HG03575 (cell line): ENCODE data around the gene CRLF1.

Experiments used
- ATAC-seq: cut with Tn5 transposase; IDR thresholded peaks from one replicate; pipeline ENCODE4 v1.9.1; 2021; ENCODE audit not compliant: unreplicated experiment, insufficient number of reproducible peaks, low FRiP score; ENCODE audit errors: extremely low read depth

Gene CRLF1

GRCh38 chr19:18637673-18638630 is 31.4 kb upstream of the CRLF1 start:
- no peak for ATAC-seq

GRCh38 chr19:18636969-18637629 is 30.5 kb upstream of the CRLF1 start, which contains the start of gene KLHL26:
KLHL26 (plus strand) TSS chr19:18637028; CDS start chr19:18637055, 27 bp downstream.
- no peak for ATAC-seq

DNA sequence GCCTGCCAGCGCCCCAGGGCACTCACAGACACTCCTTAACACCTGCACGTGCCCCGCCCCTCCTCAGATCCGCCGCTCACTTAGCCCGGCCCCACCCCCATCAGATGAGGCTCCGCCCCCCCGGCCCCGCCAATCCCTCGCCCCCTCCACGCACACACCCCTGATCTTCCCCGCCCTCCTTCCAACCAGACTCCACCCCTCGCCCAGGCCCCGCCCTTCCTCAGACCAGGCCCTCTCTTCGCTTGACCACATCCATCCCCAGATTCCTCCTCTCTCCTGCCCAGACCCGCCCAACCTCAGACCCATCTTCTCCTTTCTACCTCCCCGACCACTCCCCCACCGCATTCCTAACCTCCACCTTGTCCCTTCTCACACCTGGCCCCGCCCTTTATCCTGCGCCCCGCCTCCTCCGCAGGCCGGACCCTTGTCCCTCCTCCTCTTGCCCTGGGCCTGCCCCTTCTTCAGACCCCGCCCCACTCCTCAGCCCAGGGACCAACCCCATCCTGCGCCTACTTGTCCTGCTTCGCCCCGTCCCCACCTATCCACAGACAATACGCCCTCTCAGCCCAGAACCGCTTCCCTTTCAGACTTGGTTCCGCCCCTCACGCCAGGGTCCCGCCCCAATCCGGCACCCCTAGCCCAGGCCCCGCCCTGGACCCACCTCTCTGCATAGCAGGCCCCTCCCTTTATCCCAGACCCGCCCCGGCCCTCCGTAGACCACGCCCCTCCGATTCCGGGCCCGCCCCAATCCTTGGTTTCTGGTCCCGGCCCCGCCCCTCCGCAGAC is 29.8 kb upstream of the CRLF1 start:
- peak; percentile 54 for ATAC-seq

- no peak for ATAC-seq
These were observed 29.2 kb upstream of the CRLF1 start for GRCh38 chr19:18635831-18636182.

GRCh38 chr19:18634612-18635297 is 28.2 kb upstream of the CRLF1 start:
- ATAC-seq: no peak

DNA sequence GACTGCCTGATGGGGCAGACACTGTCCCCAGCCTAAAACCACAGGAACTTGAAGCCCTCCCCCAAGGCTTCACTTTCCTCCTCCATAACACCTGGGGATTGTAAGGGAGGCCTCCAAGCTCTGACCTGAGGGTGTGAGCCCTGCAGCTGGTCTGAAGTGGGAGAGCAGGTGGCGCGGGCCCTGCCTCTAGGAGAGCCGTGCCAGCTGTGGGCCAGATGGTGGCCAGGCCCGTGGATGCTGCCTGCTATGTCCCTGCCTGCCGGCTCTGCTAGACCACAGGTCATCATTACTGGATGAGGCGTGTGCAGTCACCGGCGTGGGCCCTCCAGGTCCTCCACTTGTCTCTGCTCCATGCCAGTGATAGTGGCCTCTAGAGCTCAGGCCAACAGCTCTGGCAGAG is 26.7 kb upstream of the CRLF1 start:
- ATAC-seq: no peak

DNA sequence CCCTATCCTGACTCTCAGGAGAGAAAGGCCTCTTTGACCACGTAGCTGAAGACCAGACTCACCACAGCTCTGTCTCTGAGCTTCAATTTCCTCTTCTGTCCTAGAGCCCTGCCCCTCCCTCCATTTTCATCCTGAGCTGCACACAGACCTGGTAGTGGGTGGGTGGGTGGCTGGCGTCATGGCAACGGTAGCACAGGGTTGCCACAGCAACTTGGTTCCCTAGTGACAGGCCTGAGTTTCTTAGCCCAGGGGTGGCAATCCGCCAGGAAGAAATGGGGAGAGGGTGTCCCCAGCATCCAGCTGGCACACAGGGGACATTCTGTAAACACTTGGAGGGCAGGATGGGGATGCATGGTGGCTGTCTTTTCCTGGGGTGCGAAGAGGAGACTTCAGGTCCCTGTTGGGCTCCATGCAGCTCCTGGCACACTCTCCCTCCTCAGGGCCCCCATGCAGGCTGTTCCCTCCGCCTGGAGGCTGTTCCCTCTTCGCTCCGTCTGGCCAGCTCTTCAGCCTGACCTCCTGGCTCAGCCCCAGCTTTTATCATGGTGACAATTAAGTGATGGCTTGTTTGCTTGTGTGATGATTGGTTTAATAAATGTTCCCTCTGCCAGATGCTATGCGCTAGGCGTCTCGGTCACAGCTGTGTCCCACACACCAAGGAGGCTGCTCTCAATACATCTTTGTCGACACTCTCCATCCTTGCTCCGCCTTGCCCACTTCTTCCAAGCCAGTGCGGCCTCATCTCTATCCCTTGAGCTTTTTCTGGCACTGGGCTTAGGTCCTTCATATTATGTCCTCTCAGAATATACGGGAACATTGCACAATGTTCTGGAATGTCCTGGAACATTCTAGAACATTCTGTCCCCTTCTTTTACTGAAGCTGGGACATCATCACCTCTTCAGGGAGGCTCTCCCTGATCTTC is 22.8 kb upstream of the CRLF1 start:
- no peak for ATAC-seq

GRCh38 chr19:18626906-18627305 is 20.3 kb upstream of the CRLF1 start:
- ATAC-seq: no peak

DNA sequence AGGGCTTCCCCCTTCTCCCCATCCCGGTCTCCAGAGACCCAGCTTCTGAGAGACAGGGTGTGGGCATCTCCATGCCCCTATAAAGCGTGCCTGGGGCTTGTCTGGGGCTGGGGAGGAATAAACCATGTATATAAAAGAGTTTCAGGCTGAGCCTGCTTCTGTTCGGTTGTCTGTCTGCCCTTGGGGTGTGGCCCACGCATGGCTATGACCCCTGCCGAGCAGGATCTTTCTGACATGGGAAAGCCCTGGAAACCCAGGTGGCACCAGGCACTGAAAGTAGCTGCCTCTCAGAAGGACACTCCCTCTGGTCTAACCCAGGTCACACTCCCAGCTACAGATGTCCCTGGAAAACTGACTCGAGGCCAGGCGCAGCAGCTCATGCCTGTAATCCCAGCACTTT is 14.3 kb upstream of the CRLF1 start:
- ATAC-seq: no peak

- ATAC-seq: no peak
These were observed 13.7 kb upstream of the CRLF1 start for GRCh38 chr19:18620311-18620710.

GRCh38 chr19:18618236-18618635 is 11.6 kb upstream of the CRLF1 start:
- no peak for ATAC-seq

- ATAC-seq: no peak
These were observed 11.0 kb upstream of the CRLF1 start for GRCh38 chr19:18617562-18617961.

DNA sequence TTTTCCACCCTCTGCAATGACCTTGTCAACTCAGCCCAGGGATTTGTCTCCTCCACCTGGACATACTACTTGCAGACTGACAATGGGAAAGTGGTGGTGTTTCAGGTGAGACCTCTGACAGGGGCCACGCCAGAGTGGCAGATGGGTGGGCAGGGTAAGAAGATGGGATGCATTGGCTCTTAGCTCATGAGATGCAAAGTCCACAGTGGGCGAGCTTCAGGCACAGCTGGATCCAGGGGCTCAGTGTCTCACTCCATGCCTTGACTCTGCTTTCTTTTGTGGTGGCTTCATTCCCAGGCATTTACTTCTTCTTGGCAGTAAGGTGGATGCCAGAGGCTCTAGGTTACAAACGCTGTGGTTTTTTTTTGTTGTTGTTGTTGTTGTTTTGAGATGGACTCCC is 9.4 kb upstream of the CRLF1 start:
- ATAC-seq: no peak

DNA sequence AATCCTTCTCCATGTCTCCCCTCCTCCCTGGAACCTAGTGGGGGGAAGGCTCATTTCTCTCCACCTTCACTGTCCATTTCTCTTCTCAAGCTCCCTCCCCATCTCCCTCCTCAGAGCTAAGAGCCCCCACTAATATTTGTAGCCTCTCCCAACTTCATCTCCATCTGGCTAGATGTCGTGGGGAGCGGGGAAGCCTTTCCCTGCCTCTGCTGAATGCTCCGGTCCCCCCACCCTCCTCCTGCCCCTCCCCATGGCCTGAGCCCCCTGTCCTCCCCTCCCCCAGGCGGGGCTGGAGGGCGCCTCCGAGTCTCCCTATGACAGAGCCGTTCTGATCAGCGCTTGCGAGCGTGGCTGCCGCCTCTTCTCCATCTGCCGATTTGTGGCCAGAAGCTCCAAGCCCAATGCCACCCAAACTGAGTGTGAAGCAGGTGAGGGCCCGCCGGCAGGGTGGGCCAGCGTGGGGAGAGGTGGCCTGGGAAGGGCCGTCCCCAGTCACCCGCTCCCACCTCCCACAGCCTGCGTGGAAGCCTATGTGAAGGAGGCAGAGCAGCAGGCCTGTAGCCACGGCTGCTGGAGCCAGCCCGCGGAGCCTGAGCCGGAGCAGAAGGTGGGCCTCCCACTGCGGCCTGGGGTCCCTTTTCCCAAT is 7.1 kb upstream of the CRLF1 start:
- ATAC-seq: no peak

- ATAC-seq: no peak
These were observed 6.4 kb upstream of the CRLF1 start, which contains the start of gene TMEM59L for GRCh38 chr19:18612772-18613588. TMEM59L (plus strand) TSS chr19:18612870; CDS start chr19:18612959, 89 bp downstream.

DNA sequence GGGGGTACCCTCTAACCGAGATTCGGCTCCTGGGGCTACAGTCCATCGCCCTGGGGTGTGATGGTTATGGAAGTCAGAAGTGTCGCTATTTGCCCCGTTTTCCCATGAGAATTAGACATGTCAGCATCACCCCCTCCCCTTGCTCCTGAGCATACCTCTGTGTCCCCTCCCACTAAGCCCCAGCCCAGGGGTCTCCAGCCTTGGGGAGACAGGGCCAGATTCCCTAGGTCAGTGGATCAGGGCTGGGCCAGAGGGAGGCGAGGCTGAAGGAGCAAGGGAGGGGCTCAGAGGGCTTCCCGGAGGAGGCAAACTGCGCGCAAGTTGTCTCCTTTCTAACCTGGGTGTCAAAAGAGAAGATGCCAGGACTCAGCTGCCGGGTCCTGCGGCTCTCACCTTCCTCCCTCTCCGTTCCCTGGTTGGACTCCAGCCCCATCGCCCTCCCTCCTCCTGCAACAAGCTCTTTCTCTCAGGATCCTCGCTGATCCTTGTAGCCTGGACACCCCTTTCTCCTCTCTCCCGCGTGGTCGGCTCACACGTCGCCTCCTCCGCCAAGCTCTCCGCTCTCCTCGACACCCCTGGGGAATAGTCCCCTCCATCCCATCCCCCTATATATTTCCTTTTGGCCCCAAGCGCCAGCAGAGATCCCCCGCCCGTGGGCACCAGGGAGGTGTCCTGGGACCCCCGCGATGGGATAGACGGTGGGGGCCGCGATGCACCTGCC is 5.6 kb upstream of the CRLF1 start:
- ATAC-seq: no peak
